ENCODE results near the gene FCAMR.

The FCAMR gene

DNA sequence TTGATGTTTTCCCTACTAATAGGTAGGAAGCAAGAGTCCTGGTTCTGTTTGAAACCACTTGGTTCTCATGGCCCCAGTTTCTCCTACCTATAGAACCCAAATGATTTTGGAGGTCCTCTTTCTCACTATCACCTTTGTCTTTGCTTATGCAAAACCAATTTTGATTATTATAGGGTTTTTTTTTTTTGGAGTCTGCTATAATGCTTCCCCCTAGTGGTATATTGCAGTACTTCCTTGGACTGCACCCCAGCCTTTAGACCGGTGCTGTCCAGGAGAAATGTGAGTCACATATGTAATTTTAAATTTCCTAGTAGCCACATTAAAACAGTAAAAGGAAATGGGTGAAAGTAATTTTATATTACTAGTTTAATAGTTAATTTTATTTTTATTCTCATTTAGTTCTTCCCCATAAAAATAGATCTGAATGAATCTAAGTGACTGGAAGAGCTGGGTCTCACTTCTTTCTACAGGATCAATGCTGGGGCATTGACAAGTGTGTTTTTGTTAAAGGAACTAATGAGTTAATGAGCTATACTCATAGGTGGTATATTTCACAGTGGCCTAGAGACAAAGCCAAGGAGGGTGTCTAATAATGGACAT is 59.1 kb downstream of the FCAMR start:
- peaks cover 13% of the 10 kb centered on the region; the same call in 1 of the 2 replicates for H3K27me3 ChIP-seq (ENCODE audit: insufficient read depth, low read depth)
- H3K4me2 ChIP-seq, result no peak overlapping the region
- H3K4me3 ChIP-seq (IDR thresholded peaks at IDR 0.05; ENCODE audit: insufficient read depth, low read depth, low read length), result no peak overlapping the region
- H3K4me1 ChIP-seq (ENCODE audit: low read depth, poor library complexity, severe bottlenecking), result peaks cover 11% of the 10 kb centered on the region
- H4K20me1 ChIP-seq (ENCODE audit: insufficient read depth), result no peaks in the 10 kb centered on the region
- H3K27ac ChIP-seq, result no peak overlapping the region
- no peaks in the 10 kb centered on the region for H3K79me2 ChIP-seq (ENCODE audit: insufficient read depth, low read depth)
- no peaks in the 10 kb centered on the region for H3K36me3 ChIP-seq (ENCODE audit: insufficient read depth)
- H3K9ac ChIP-seq, result no peak overlapping the region
- TF ChIP-seq CTCF (conservative IDR thresholded peaks at IDR 0.05; ENCODE audit: low read depth, low read length), result peak; percentile 99
- H2AFZ ChIP-seq (ENCODE audit: low read depth), result no peak overlapping the region

DNA sequence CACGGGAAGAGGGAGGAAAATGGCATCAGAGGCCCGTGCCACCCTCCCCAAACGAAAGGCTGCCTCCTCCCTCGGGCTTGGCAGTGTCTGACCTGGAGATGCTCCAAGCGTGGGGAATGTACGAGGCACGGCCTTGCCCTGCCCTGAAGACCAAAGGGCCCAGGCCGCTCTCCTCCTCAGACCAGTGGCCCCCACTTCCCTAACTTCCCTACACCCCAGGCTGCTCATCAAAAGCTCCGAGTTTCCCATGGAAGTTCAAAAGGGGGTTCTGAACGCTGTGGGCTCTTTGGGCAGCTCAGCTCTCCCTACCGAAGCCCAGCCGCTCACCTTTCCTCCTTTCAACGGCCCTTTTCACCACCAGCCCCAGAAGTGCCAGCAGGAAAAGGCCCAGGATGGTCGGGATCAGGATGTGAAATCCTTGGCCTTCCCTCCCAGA is 60.4 kb downstream of the FCAMR start:
- H3K4me2 ChIP-seq, result no peak overlapping the region
- no peaks in the 10 kb centered on the region for H3K79me2 ChIP-seq (ENCODE audit: insufficient read depth, low read depth)
- H3K4me1 ChIP-seq (ENCODE audit: low read depth, poor library complexity, severe bottlenecking), result peaks cover 11% of the 10 kb centered on the region
- H3K27me3 ChIP-seq (ENCODE audit: insufficient read depth, low read depth), result peaks cover 13% of the 10 kb centered on the region; the same call in 1 of the 2 replicates
- no peak overlapping the region for H3K9ac ChIP-seq
- TF ChIP-seq CTCF (conservative IDR thresholded peaks at IDR 0.05; ENCODE audit: low read depth, low read length), result no peak
- no peaks in the 10 kb centered on the region for H4K20me1 ChIP-seq (ENCODE audit: insufficient read depth)
- no peak overlapping the region for H3K4me3 ChIP-seq (IDR thresholded peaks at IDR 0.05; ENCODE audit: insufficient read depth, low read depth, low read length)
- H3K27ac ChIP-seq, result no peak overlapping the region
- no peaks in the 10 kb centered on the region for H3K36me3 ChIP-seq (ENCODE audit: insufficient read depth)
- peak overlapping the region; percentile 58; the same call in 1 of the 2 replicates for H2AFZ ChIP-seq (ENCODE audit: low read depth)

GRCh38 chr1:206909161-206909882 is 60.9 kb downstream of the FCAMR start:
- H3K4me1 ChIP-seq (ENCODE audit: low read depth, poor library complexity, severe bottlenecking), result peaks cover 11% of the 10 kb centered on the region
- no peaks in the 10 kb centered on the region for H4K20me1 ChIP-seq (ENCODE audit: insufficient read depth)
- no peaks in the 10 kb centered on the region for H3K36me3 ChIP-seq (ENCODE audit: insufficient read depth)
- H2AFZ ChIP-seq (ENCODE audit: low read depth), result peak overlapping the region; percentile 58; the same call in 1 of the 2 replicates
- TF ChIP-seq CTCF (conservative IDR thresholded peaks at IDR 0.05; ENCODE audit: low read depth, low read length), result no peak
- no peak overlapping the region for H3K4me3 ChIP-seq (IDR thresholded peaks at IDR 0.05; ENCODE audit: insufficient read depth, low read depth, low read length)
- no peak overlapping the region for H3K9ac ChIP-seq
- no peak overlapping the region for H3K27ac ChIP-seq
- H3K4me2 ChIP-seq, result peak overlapping the region; percentile 18; the same call in 1 of the 2 replicates
- H3K27me3 ChIP-seq (ENCODE audit: insufficient read depth, low read depth), result peaks cover 13% of the 10 kb centered on the region; the same call in 1 of the 2 replicates
- no peaks in the 10 kb centered on the region for H3K79me2 ChIP-seq (ENCODE audit: insufficient read depth, low read depth)

DNA sequence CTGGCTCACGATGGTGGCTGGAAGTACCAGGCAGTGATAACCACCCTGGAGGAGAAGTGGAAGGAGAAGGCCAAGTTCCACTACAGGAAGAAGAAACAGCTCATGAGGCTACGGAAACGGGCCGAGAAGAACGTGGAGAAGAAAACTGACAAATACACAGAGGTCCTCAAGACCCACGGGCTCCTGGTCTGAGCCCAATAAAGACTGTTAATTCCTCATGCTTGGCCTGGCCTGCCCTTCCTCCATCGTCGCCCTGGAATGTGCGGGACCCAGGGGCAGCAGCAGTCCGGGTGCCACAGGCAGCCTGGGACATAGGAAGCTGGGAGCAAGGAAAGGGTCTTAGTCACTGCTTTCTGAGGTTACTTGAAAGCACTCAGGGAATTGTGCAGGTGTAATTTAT is 62.2 kb downstream of the FCAMR start:
- Histone ChIP-seq H3K9ac (no peak overlapping the region), H3K79me2 (ENCODE audit: insufficient read depth, low read depth) (no peaks in the 10 kb centered on the region), H3K36me3 (ENCODE audit: insufficient read depth) (no peaks in the 10 kb centered on the region), H3K27me3 (ENCODE audit: insufficient read depth, low read depth) (peaks cover 13% of the 10 kb centered on the region; the same call in 1 of the 2 replicates), H3K27ac (no peak overlapping the region), H3K4me1 (ENCODE audit: low read depth, poor library complexity, severe bottlenecking) (peaks cover 11% of the 10 kb centered on the region), H4K20me1 (ENCODE audit: insufficient read depth) (no peaks in the 10 kb centered on the region), H3K4me2 (no peak overlapping the region), H3K4me3 (IDR thresholded peaks at IDR 0.05; ENCODE audit: insufficient read depth, low read depth, low read length) (no peak overlapping the region), H2AFZ (ENCODE audit: low read depth) (no peak overlapping the region)
- no peak for TF ChIP-seq CTCF (conservative IDR thresholded peaks at IDR 0.05; ENCODE audit: low read depth, low read length)
